ENCODE data around the gene MYO5B. TPM values are rescaled to one million over a fixed set of nuclear protein-coding genes. Genes with fewer than 3 reads are reported as not detected.

The MYO5B gene
- total RNA-seq, 1 experiment from 2014 or later, result 25.9 TPM

DNA sequence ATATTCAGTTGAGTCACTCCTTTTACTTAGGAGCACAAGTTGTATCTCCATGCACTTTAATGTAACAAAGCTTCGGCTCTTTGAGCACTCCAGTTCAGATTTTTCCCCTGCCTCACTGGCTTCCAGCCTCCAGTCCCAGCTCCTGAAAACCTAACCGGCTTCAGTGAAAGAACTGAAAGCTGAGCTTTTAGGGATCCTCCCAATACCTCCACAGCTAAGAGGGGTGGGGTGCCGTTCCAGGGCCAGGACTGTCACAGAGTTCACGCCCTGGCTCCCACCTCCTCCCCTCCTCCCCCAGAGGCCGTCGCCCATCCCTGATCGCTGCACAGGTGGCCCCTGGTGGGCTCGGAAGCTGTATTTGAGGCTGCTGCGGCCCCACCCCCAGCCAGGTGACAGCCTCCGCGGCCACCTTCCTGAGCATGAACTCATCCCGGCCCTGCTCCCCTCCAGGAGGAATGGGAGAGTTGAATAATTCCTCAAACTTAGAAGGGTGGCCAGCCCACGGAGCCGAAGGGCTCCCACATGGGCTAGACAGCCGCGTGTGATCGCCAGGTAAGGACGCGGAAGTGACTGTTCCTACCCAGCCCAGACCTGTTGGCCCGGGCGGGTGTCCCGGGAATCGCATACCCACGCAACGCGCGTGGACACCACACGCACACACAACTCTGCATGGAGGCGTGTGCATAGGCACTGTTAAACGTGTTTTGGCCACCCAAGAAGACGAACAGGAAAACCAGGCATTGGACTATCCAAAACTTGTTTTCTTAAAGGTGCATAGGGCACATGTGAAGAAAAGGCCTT lies 1.8 kb downstream of the MYO5B start:
- TF ChIP-seq, protein P1, sequence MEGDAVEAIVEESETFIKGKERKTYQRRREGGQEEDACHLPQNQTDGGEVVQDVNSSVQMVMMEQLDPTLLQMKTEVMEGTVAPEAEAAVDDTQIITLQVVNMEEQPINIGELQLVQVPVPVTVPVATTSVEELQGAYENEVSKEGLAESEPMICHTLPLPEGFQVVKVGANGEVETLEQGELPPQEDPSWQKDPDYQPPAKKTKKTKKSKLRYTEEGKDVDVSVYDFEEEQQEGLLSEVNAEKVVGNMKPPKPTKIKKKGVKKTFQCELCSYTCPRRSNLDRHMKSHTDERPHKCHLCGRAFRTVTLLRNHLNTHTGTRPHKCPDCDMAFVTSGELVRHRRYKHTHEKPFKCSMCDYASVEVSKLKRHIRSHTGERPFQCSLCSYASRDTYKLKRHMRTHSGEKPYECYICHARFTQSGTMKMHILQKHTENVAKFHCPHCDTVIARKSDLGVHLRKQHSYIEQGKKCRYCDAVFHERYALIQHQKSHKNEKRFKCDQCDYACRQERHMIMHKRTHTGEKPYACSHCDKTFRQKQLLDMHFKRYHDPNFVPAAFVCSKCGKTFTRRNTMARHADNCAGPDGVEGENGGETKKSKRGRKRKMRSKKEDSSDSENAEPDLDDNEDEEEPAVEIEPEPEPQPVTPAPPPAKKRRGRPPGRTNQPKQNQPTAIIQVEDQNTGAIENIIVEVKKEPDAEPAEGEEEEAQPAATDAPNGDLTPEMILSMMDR (IDR thresholded peaks at IDR 0.05; ENCODE audit: unreplicated experiment), result no peak
- DNase-seq (ENCODE audit: unreplicated experiment), result peak; percentile 4
- ChIA-PET POLR2A (interaction anchor here (0.7 kb wide), 1 partner anchor 231 kb away, joined by 4 read pairs; no protein-coding TSS in a partner anchor), CTCF (interaction anchor here (0.7 to 1.1 kb wide), 3 partner anchors 12 to 112 kb away, joined by 3 to 4 read pairs (median 3); no protein-coding TSS in a partner anchor)
- Mint-ChIP-seq H3K27me3 (ENCODE audit: insufficient read depth, unreplicated experiment) (peaks cover 31% of the 10 kb centered on the region), H3K4me1 (ENCODE audit: insufficient read depth, unreplicated experiment) (peaks cover 22% of the 10 kb centered on the region), H3K27ac (ENCODE audit: low read depth, unreplicated experiment) (no peak overlapping the region), H3K36me3 (ENCODE audit: insufficient read depth, unreplicated experiment) (no peaks in the 10 kb centered on the region), H3K4me3 (ENCODE audit: unreplicated experiment) (peak overlapping the region; percentile 71), H3K9me3 (ENCODE audit: unreplicated experiment) (no peaks in the 10 kb centered on the region)
- BruUV-seq (replicated peaks), result no TSS peak
- intact Hi-C loops (cut with micrococcal nuclease), result loop anchor here (5.0 kb wide), 1 partner anchor 51 kb away; no protein-coding TSS in a partner anchor

DNA sequence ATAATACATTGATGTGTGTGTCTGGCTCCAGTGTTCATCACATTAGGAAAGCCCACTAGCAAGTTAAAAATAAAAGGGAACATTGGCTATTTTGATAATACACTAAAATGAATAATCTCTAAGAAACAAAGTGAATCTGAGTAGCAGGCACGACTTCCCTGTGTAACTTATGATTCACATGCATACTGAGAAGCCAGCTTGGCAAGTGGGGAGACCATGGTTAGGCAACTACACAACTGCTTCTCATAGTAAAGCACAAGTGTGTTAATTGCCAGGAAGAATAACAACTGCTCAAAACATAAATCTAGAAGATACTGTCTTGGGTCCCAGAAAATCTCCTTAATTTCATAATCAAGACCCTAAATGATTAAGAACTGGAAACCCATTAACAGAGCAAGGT lies 4.0 kb downstream of the MYO5B start:
- CTCF ChIA-PET, result interaction anchor here (0.6 to 1.2 kb wide), 2 partner anchors 11 to 47 kb away, joined by 3 read pairs; no protein-coding TSS in a partner anchor
- POLR2A ChIA-PET, result interaction anchor here (0.9 to 1.4 kb wide), 5 partner anchors 10 to 352 kb away, joined by 3 to 4 read pairs (median 3); no protein-coding TSS in a partner anchor
- TF ChIP-seq, protein P1 (IDR thresholded peaks at IDR 0.05; ENCODE audit: unreplicated experiment), result no peak
- no peak overlapping the region for H3K27ac Mint-ChIP-seq (ENCODE audit: low read depth, unreplicated experiment)
- intact Hi-C loops (cut with micrococcal nuclease), result loop anchor here (5.0 kb wide), 1 partner anchor 49 kb away; no protein-coding TSS in a partner anchor
- H3K36me3 Mint-ChIP-seq (ENCODE audit: insufficient read depth, unreplicated experiment), result no peaks in the 10 kb centered on the region
- H3K4me1 Mint-ChIP-seq (ENCODE audit: insufficient read depth, unreplicated experiment), result peaks cover 22% of the 10 kb centered on the region
- peak; percentile 36 for DNase-seq (ENCODE audit: unreplicated experiment)
- H3K9me3 Mint-ChIP-seq (ENCODE audit: unreplicated experiment), result no peaks in the 10 kb centered on the region
- H3K4me3 Mint-ChIP-seq (ENCODE audit: unreplicated experiment), result no peak overlapping the region
- BruUV-seq (replicated peaks), result no TSS peak
- H3K27me3 Mint-ChIP-seq (ENCODE audit: insufficient read depth, unreplicated experiment), result peaks cover 12% of the 10 kb centered on the region

DNA sequence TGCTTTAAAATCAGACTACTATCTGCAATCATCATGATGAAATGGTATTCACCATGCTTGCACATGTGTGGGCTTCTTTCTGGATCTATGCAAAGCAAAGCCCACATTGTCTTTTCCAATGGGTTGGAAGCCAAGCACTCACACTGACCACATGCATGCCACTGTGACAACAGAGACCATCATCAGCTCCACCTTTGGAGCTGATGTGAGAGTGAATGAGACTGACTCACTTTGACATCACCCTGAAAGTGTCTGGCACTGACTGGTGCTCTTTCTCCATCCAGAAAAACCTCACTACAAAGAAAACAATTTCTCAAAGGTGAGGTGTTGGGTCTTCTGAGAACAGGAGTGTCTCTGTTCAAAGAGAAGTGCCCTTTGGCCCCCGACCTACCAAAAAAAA lies 4.7 kb downstream of the MYO5B start:
- intact Hi-C loops (cut with micrococcal nuclease), result loop anchor here (5.0 kb wide), 1 partner anchor 48 kb away; no protein-coding TSS in a partner anchor
- Mint-ChIP-seq H3K27me3 (ENCODE audit: insufficient read depth, unreplicated experiment) (peaks cover 12% of the 10 kb centered on the region), H3K9me3 (ENCODE audit: unreplicated experiment) (no peaks in the 10 kb centered on the region), H3K36me3 (ENCODE audit: insufficient read depth, unreplicated experiment) (no peaks in the 10 kb centered on the region), H3K27ac (ENCODE audit: low read depth, unreplicated experiment) (no peak overlapping the region), H3K4me1 (ENCODE audit: insufficient read depth, unreplicated experiment) (peaks cover 18% of the 10 kb centered on the region), H3K4me3 (ENCODE audit: unreplicated experiment) (no peak overlapping the region)
- BruUV-seq (replicated peaks), result no TSS peak
- DNase-seq (ENCODE audit: unreplicated experiment), result peak; percentile 52
- CTCF ChIA-PET, result interaction anchor here (0.6 to 1.2 kb wide), 2 partner anchors 12 to 139 kb away, joined by 3 read pairs; no protein-coding TSS in a partner anchor
- TF ChIP-seq, protein P1 (IDR thresholded peaks at IDR 0.05; ENCODE audit: unreplicated experiment), result no peak
- POLR2A ChIA-PET, result interaction anchor here (1.0 to 1.4 kb wide), 4 partner anchors 10 to 352 kb away, joined by 3 to 4 read pairs (median 3); no protein-coding TSS in a partner anchor

DNA sequence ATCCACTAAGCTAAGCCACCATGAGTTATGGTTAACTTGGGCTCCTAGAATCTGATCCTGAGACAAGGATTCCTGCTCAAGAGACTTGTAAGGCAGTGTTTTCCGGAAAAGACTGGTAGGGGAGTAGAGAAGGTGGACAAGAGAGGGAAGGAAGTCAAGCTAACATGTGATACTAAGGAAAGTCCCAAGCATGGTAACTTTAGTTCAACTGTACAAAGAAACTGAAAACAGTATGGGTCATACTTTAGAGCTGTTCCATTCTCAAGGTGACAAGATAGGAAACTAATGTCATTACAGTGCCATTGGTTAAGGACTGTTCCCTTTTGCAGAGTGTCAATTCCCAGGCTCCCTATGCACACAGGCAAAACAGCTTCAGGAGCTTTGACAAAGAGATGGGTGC lies 5.8 kb downstream of the MYO5B start:
- H3K27ac Mint-ChIP-seq (ENCODE audit: low read depth, unreplicated experiment), result no peak overlapping the region
- peaks cover 16% of the 10 kb centered on the region for H3K4me1 Mint-ChIP-seq (ENCODE audit: insufficient read depth, unreplicated experiment)
- no TSS peak for BruUV-seq (replicated peaks)
- POLR2A ChIA-PET, result interaction anchor here (1.0 kb wide), 1 partner anchor 73 kb away, joined by 3 read pairs; no protein-coding TSS in a partner anchor
- H3K36me3 Mint-ChIP-seq (ENCODE audit: insufficient read depth, unreplicated experiment), result no peaks in the 10 kb centered on the region
- H3K27me3 Mint-ChIP-seq (ENCODE audit: insufficient read depth, unreplicated experiment), result peaks cover 8% of the 10 kb centered on the region
- intact Hi-C loops (cut with micrococcal nuclease), result no loop called here
- CTCF ChIA-PET, result no interaction called here
- no peak overlapping the region for H3K4me3 Mint-ChIP-seq (ENCODE audit: unreplicated experiment)
- TF ChIP-seq, protein P1 (IDR thresholded peaks at IDR 0.05; ENCODE audit: unreplicated experiment), result no peak
- no peaks in the 10 kb centered on the region for H3K9me3 Mint-ChIP-seq (ENCODE audit: unreplicated experiment)
- no peak for DNase-seq (ENCODE audit: unreplicated experiment)
